ENCODE measurements around the gene PDE4B.

PDE4B gene

GRCh38 chr1:66283622-66284041 is 490.9 kb downstream of the PDE4B start:
- H3K27ac ChIP-seq = peak overlapping the region; percentile 91
- TF ChIP-seq CTCF (conservative IDR thresholded peaks at IDR 0.05; ENCODE audit: low read depth, low read length) = no peak
- peaks cover 76% of the 10 kb centered on the region for H3K4me1 ChIP-seq (ENCODE audit: low read depth, poor library complexity, severe bottlenecking)
- H4K20me1 ChIP-seq (ENCODE audit: insufficient read depth) = no peaks in the 10 kb centered on the region
- no peaks in the 10 kb centered on the region for H3K36me3 ChIP-seq (ENCODE audit: insufficient read depth)
- no peak overlapping the region for H3K4me3 ChIP-seq (IDR thresholded peaks at IDR 0.05; ENCODE audit: insufficient read depth, low read depth, low read length)
- no peak overlapping the region for H2AFZ ChIP-seq (ENCODE audit: low read depth)
- no peaks in the 10 kb centered on the region for H3K27me3 ChIP-seq (ENCODE audit: insufficient read depth, low read depth)
- H3K79me2 ChIP-seq (ENCODE audit: insufficient read depth, low read depth) = no peaks in the 10 kb centered on the region
- H3K9ac ChIP-seq = no peak overlapping the region; the same call in 1 of the 2 replicates
- H3K4me2 ChIP-seq = peak overlapping the region; percentile 92

- H3K27me3 ChIP-seq (ENCODE audit: insufficient read depth, low read depth) = no peaks in the 10 kb centered on the region
- H3K4me1 ChIP-seq (ENCODE audit: low read depth, poor library complexity, severe bottlenecking) = peaks cover 64% of the 10 kb centered on the region
- peak overlapping the region; percentile 91; the same call in 1 of the 2 replicates for H3K27ac ChIP-seq
- TF ChIP-seq CTCF (conservative IDR thresholded peaks at IDR 0.05; ENCODE audit: low read depth, low read length) = no peak
- H3K4me3 ChIP-seq (IDR thresholded peaks at IDR 0.05; ENCODE audit: insufficient read depth, low read depth, low read length) = no peak overlapping the region
- peak overlapping the region; percentile 92; the same call in 1 of the 2 replicates for H3K4me2 ChIP-seq
- no peaks in the 10 kb centered on the region for H4K20me1 ChIP-seq (ENCODE audit: insufficient read depth)
- no peaks in the 10 kb centered on the region for H3K79me2 ChIP-seq (ENCODE audit: insufficient read depth, low read depth)
- H2AFZ ChIP-seq (ENCODE audit: low read depth) = no peak overlapping the region
- no peaks in the 10 kb centered on the region for H3K36me3 ChIP-seq (ENCODE audit: insufficient read depth)
- H3K9ac ChIP-seq = no peak overlapping the region
Measured at GRCh38 chr1:66284746-66285145, 492.1 kb downstream of the PDE4B start.

GRCh38 chr1:66285618-66286270 is 493.0 kb downstream of the PDE4B start:
- H3K9ac ChIP-seq = no peak overlapping the region
- no peak overlapping the region for H3K27ac ChIP-seq
- no peaks in the 10 kb centered on the region for H3K79me2 ChIP-seq (ENCODE audit: insufficient read depth, low read depth)
- no peaks in the 10 kb centered on the region for H3K36me3 ChIP-seq (ENCODE audit: insufficient read depth)
- no peak overlapping the region for H3K4me3 ChIP-seq (IDR thresholded peaks at IDR 0.05; ENCODE audit: insufficient read depth, low read depth, low read length)
- H4K20me1 ChIP-seq (ENCODE audit: insufficient read depth) = no peaks in the 10 kb centered on the region
- no peak for TF ChIP-seq CTCF (conservative IDR thresholded peaks at IDR 0.05; ENCODE audit: low read depth, low read length)
- H3K4me1 ChIP-seq (ENCODE audit: low read depth, poor library complexity, severe bottlenecking) = peaks cover 55% of the 10 kb centered on the region
- no peaks in the 10 kb centered on the region for H3K27me3 ChIP-seq (ENCODE audit: insufficient read depth, low read depth)
- no peak overlapping the region for H3K4me2 ChIP-seq
- H2AFZ ChIP-seq (ENCODE audit: low read depth) = no peak overlapping the region

- TF ChIP-seq CTCF (conservative IDR thresholded peaks at IDR 0.05; ENCODE audit: low read depth, low read length) = no peak
- Histone ChIP-seq H2AFZ (ENCODE audit: low read depth) (no peak overlapping the region), H3K27ac (no peak overlapping the region)
Measured at GRCh38 chr1:66286307-66286706, 493.6 kb downstream of the PDE4B start.

More at GRCh38 chr1:66286307-66286706, 493.6 kb downstream of the PDE4B start:
- H3K79me2 ChIP-seq (ENCODE audit: insufficient read depth, low read depth) = no peaks in the 10 kb centered on the region
- H3K9ac ChIP-seq = no peak overlapping the region
- H3K4me3 ChIP-seq (IDR thresholded peaks at IDR 0.05; ENCODE audit: insufficient read depth, low read depth, low read length) = no peak overlapping the region
- no peak overlapping the region for H3K4me2 ChIP-seq
- no peaks in the 10 kb centered on the region for H3K27me3 ChIP-seq (ENCODE audit: insufficient read depth, low read depth)
- no peaks in the 10 kb centered on the region for H3K36me3 ChIP-seq (ENCODE audit: insufficient read depth)
- no peaks in the 10 kb centered on the region for H4K20me1 ChIP-seq (ENCODE audit: insufficient read depth)
- peaks cover 55% of the 10 kb centered on the region for H3K4me1 ChIP-seq (ENCODE audit: low read depth, poor library complexity, severe bottlenecking)

All from KMS-11 (cell line).